NCI-H2029 treated with DMSO at 0.1 percent for 48 hours (cell line): Measurements from ENCODE around the gene DDX20.
A peak's percentile ranks its signal among the peaks of the same experiment; 100 is the strongest.

Experiments
- DNase-seq: peaks from one replicate; lab custom pipeline; 2025; lab: John Stamatoyannopoulos, UW

DDX20 gene

DNA sequence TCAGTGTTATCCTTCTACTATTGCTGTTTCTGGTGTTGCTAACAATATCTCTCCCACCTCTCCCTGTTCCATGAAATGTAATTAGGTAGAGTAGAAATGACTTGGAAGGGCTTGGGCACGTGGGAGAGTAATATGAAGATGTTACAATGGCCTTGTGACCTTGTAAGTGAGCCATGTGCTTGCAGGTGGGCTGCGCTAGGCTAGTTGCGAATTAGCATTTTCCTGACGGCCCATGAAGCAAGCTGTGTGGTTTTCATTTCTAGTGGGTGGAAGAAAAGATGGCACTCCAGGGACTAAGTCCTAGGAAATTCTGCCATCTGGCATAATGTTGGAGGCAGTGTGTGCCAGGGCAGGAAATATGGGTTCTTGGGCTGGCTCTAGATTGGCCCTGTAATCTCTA lies 7.8 kb upstream of the DDX20 start:
- no peak for DNase-seq

DNA sequence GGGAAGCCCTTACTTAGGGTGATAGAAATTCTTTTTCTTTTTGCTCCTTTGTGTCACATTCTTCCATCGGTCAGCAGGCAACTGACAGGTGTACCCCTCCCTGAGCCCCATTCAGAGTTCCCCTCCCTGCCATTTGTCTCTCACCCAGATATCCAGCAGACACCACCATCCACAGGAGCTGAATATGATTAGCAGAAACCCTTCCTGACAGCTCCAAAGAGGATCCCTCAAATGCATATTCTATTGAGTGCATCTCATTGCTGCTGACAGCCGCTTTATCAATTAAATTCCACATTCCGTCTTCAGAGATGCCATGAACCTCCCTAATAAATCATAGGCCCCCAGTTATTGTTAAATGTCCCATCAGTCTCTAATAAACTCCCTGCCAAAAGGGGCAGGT lies 6.1 kb upstream of the DDX20 start:
- DNase-seq, result no peak

DNA sequence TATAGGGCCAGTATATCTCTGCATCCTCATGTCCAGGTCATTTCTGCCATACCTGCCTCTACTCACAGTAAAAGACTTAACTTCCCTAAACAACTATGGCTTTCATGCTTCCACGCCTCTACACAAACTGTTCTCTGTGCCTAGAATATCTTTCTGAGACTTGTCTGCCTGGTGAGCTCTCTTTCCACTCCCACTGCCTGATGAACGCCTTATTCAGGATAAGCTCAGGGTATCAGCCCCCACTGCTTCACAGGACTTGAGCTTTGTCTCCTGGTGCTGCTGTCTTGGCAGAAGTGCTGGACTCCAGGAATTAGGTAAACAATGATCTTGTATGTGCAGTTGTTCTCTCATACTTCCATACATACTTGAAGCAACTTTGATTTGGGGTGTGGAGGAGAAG lies 4.8 kb upstream of the DDX20 start:
- no peak for DNase-seq

DNA sequence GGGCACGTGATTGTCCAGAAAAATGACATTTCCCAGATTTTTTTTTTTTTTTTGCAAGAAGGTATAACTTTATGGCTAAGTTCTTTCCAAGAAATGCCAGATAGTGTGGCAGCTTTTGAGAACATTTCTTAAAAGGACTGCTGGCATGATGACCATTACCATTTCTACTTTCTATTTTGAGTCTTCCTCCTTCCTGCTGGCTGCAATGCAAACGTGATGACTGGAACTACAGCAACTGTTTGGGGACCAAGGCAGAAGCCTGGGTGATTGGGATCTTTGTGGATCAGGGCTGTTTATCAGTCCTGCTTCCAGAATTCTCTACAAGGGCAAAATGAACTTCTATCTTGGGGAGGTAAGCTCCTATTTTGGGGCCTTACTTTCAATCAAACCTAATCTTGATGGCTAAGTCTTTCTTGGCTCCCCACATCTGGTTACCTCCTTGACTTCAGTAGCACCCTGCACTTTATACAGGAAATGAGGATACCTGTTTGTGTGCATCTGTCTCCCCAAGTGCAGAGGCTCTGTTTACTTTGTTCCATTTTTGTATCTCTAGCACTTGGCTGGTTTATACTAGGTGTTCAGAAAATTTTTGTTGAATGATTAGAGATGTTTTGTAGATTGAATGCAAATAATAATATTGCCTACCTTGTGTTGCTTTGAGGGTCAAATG lies 3.7 kb upstream of the DDX20 start:
- DNase-seq, result no peak

DNA sequence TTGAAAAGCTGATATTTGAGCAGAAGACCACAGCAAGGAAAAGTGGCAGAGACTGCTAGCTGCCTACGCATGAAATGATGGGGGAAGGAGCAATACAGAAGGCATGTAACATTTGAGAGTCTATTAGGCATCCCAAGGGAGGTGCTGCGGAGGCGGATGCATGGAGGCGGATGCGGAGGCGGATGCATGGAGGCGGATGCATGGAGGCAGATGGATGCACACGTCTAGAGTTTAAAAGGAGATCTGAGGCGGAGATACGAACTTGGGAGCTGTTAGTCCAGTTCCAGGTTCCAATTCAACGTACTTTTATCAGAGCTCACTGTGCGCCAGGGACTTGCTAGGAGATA lies 744 bp upstream of the DDX20 start:
- DNase-seq, result no peak

DNA sequence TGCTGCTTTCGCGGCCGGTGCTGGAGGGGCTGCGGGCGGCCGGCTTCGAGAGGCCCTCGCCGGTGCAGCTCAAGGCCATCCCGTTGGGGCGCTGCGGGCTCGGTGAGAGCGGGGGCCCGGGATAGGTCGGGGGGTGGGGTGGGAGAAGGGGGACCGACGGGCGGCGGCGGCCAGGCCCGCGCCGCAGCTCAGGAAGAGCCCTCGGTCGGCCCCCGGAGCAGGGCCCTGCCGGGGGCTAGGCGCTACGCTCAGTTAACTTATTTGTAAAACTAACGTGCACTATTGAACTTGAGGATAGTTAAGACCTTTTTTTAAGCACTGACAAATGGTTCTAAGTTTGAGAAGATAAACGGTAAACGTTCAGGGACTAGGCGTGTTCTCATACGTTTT lies 418 bp downstream of the DDX20 start:
- DNase-seq, result no peak

DNA sequence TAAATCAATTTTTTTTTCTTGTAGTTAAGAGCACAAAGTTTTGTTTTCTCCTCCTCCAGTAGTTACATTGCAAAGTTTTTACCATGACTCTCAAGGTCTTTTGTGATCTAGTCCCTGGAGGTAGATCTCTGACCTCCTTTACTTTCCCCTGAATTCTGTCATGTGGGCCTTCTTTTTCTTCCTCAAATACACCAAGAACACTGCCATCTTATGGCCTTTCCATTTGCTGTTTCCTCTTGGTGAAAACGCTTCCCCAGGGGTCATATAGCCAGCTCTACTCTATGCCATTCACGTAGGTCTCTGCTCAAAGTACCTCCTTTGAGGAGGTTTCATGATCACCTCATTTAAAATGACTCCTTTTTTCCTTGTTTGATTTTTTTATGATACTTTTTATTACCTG lies 2.7 kb downstream of the DDX20 start:
- no peak for DNase-seq

DNA sequence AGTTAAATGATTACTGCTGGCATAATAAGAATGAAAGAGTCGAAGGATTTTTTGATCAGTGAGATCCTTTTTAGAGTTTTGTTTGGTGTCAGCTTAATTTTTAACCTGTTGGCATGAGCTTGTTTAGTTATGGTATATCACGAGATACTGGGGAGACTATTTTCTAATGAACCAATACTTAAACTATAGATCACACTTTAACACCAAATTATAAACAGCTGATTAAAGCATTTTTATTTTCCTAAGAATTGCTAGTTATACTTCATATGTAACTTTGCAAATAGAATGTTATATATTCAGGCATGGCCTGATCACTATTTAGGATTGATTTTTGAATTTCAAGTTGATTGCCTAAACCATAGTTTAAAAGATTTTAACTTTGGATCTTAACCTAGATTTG lies 6.0 kb downstream of the DDX20 start:
- DNase-seq, result no peak

DNA sequence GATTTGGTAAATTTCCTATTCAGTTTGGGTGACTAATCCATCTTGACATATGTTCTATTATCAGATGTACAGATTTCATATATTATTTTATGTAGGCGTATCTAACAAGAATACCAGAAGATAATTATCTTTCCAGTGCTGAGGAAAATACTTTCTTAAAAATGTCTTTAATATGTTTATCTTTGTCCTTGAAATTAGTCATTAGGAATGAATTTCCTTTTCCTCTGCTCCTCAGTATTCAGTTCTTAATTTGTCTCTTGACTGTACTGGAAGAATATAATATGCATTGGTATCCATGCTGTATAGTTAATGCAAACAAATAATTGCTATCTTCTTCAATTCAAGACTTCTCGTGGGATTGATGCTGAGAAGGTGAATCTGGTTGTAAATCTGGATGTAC lies 6.6 kb downstream of the DDX20 start:
- no peak for DNase-seq

DNA sequence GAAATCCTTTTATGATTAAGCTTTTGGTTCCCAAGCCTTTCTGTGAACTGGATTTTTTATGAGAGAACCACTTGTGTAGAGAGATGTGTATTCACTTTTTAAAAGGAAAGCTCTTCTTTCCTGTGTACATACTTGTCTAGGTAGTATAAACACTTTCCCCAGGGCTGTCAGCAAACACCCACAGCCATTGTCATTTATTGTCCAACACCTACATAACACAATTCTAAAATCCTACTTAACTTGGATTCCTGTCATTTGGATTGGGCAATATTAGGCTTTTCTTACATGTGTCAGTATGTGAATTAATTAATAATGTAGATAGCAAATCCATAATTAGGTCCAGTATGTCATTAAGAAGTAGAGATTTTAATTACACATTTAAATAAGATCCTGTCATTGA lies 12.3 kb downstream of the DDX20 start:
- DNase-seq, result peak; percentile 72

DNA sequence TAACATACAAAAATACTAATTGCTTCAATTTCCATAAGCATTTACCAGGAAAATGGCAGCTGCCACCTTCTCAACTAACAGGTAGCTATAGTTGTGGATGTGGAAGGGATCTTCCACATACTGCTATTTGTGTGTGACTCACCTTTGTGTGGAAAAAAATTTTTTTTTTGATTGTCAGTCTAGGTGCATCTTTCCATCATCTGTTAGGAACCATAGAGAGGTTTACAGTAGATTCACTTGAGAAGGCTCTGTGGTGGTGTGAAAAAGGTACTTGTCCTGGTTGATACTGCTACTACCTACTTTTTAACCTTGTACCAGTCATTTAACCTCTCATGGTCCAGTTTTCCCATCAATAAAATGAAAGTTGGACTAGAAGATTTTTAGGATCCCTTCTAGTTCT lies 12.9 kb downstream of the DDX20 start:
- no peak for DNase-seq

DNA sequence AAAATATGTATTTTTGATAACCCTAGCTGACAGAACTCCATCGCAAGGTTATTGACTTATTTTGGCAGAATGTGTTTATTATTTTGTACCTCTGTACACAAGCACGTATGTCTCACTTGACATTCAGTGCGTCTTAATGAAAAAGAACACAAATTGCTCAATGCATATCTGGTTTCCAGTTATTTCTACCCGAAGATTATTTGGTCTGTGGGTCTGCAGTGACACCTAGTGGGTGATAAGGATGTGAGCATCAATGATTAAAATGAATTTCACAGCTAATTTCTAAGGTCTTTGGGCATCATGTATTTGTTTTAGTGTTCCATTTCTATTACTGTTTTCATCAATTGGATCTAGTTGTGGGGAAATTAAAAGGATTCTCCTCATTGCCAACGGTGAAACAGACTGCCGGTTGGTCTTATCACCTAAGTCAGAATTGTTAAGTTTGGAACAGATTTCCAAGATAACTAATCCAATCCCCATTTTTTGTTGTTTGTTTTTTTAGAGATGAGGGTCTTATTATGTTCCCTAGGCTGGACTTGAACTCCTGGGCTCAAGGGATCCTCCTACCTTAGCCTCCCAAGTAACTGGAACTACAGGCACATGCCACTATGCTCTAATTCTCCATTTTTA lies 13.9 kb downstream of the DDX20 start:
- peak; percentile 49 for DNase-seq

DNA sequence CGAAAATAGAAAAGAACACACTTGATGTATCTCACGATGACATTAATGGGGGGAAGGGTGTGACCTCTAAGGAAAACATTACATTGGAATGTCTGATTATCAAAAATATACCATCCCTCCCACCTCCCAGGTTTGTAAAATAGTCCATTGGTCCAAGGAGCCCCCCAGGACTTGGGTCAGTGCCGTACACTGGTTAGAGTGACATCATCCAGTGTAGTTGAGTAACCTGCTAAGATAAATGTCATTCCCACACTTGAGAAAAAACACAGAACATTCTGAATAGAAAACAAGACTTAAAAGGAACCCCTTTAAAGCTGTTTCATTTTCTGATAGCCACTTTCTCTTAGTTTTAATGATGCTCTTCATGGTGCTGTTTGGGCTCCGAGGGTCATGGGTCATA lies 15.2 kb downstream of the DDX20 start:
- DNase-seq, result no peak

DNA sequence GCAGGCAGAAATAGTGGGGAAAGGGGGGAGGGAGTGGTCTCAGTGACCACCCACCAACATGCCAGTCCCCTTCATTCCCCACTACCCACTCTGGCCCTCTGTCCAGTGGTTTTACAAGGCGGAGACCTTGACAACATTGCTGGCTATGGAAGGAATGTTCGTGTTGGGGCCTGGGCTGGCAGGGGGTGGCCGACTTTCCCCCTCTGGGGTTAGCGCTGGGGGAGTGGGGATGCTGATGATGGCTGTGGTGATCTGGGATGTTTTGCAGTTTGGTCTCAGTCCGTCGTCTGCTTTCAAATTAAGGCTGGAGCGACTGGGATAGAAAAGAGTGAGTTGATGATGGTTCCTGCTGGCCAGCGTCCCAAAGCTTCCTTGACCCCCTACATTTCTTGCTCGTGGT lies 20.3 kb downstream of the DDX20 start:
- DNase-seq, result no peak

DNA sequence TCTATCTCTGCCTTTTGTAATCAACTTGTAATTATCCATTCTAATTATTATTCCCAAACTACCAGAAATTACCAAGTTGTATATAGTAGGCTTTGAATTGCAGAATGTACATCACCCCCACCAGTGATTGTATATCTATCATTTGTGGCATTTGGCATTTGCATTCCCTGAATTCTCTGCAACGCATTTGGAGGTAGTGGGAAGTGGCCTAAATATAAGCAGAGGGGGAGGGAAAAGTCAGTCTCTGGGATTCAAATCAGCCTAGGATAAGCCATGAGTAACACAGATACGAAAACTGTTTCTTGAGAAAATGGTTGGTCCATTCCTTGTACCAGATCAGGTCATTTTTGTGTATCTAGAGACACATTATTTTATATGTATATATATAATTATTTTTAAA lies 20.7 kb downstream of the DDX20 start:
- no peak for DNase-seq

DNA sequence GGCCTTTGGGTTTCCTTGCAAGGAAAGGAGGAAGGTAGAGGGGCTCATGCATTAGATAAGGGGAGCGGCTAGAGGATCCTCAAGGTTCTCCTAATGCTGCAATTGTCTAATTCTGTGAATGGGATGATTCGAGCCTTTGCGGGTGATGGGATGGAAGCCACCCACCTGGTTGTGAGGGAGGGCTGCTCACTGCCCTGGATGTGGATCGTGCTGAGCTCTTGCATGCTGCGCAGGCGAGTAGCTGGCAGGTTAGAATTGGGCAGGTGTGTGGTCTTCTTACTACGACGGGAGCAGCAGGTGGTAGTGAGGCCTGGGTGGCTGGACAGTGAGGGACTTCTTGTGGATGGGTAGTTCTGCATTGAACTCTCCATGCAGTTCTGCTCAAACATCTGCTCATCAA lies 21.2 kb downstream of the DDX20 start:
- no peak for DNase-seq

DNA sequence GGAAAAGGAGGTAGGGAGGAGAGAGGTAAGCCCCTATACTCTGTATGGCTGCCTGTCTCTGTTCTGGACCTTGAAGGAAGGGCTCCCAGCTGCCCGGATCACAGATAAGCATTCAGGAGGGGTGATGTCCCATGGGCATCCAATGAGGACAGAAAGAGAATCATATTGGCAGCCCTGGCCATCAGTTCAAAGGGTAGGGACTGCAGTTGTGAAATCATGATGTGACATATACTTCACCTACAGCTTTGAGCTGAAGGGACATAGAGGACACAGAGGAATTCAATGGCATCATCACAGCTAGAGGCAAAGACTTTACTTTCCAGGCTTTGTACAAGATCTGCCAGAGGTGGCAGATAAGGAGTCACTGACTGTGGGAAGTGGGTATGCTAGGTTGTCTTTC lies 21.6 kb downstream of the DDX20 start:
- no peak for DNase-seq

DNA sequence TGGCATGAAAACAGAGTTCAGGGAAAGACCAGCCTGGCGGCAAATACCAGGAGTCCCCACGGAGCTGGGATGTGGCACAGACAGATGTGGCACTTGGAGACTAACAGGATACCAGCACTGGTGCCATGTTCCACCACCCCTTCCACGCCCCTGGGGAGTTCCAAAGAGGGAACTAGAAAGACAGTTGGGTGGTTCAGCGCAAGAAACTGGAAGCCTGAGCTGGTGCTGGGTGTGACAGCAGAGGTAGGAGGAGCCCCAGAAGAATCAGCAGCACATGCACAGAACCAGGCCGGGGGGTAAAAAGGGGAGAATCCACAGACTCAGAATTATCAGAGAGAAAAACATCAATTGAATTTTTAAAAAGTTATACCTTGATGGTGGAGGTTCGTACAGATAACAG lies 22.4 kb downstream of the DDX20 start:
- DNase-seq, result no peak

DNA sequence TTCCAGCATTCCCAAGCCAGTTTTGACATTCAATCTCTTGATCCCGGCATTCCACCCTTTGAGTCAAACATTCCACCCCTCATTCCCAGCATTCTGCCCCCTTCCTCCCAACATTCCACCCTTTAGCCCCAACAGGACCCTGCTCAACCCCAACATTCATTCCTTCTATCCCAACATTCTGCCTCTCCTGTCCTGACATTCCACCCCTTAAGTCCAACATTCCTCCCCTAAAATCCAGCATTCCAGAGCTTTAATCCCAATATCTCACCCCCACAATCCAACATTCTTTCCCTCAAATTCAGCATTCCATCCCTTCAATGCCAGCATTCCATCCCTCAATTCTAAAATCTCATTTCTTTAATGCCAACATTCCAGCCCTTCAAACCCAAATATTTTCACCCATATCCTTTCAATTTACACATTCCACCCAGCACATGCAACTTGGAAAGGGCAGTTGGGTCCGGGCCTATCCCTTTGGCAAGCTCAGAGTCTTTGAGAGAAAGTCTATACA lies 22.9 kb downstream of the DDX20 start:
- no peak for DNase-seq

DNA sequence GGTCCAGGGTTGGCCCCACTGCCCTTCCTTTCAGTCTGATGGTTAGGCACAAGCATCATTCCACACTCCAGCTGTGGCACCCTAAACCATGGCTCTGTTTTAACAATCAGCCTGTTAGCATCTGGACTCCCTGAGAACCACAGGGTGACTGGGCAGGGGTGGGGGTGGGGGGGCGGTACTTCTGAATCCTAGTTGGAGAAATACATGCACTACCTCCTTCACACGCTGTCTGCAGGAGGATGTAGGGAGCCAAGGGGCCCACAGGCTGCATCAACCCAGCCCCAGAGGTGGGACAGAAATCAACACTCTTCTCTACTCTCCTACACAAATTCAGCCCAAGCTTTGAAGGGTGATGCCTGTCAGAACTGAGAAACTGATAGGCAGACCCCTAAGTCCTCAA lies 23.8 kb downstream of the DDX20 start:
- DNase-seq, result no peak

DNA sequence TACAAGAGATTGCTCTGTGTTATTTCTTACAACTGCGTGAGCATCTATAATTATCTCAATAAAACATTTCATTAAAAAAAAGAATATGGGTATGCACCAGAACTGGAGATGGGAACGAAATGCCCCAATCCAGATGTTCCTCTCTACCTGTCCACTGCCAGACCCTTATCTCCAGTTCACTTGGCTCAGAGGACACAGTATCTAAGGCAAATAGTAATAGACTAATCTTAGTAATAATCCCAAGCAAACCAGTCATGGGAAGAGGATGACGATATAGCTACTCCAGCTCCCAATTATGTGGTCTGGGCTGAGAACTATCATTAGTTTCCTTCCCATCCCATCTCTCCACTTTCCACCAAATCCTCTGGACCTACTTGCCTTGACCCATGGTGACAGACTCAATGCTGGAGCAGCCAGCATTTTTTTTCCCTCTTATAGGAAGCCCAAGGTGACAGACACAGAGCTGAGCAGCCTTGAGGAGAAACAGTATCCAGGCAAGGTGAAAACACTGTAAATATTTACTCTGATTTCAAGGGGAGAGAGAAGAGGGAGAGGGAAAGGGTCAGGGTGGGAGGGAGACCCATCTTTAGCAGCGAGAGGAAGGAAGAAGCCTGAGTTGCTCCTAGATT lies 28.7 kb downstream of the DDX20 start:
- DNase-seq, result no peak

DNA sequence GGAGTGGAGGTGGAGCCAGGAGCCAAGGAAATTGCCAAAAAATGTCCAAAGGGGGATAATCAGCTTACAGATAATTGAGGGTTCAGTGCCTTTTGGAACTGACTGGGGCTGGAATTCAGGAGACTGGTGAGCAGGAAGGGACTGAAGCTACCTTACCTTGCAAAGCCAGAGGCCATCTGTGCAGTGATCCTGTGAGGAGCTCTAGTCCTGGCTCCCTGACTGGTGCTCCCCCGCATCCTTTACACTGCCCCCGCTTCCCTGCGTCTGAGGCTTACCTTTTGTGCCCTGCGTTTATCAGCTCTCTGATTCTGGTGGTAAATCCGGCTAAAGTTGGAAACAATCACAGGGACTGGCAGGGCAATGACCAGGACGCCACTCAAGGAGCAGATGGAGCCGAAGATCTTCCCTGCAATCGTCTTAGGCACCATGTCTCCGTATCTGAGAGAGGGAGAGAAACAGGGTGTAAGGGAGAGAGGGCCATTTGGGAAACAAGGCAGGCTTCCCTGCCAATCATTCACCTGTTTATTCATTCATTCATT lies 31.0 kb downstream of the DDX20 start:
- DNase-seq, result no peak

DNA sequence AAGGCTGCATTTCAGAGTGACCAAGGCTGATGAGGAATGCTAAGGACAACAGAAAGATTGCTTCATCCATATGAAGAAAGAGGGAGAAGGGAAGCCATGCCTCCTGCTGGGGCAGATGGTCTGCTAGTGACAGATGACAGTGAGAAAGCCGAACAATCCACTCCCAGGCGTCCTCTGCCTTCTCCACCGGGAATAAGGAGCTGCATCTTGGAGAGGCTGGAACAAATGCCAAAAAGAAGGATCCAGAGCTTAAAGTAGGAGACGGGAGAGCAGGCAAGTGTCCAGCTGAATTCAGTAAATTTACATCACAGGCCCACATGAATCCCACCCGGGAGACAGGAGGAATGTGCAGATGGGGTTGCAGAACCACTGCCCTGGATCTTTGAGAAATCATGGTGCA lies 33.4 kb downstream of the DDX20 start:
- DNase-seq, result no peak
